Gastroesophageal sphincter (tissue), 3 donors: ENCODE measurements around the gene ARHGAP1.

Source experiments
- CTCF ChIP-seq, 4 experiments: fragments of 200-600 bp in 2 of 4; fragments of 450-650 bp in 2 of 4; sonication (generic) in 1 of 4; IDR thresholded peaks; one replicate each; pipeline ENCODE4 v1.5.1; 2017 to 2019; ENCODE audit warnings: antibody characterized with exemption in 4 of 4, mild to moderate bottlenecking in 2 of 4, moderate library complexity in 2 of 4
- POLR2A ChIP-seq, 2 donors: fragments of 450-650 bp; IDR thresholded peaks; one replicate each; pipeline ENCODE4 v1.6.1; 2017; ENCODE audit warnings: antibody characterized with exemption in 2 of 2, mild to moderate bottlenecking in 2 of 2, moderate library complexity in 1 of 2
- POLR2AphosphoS5 ChIP-seq: sonication (generic); formaldehyde crosslinking; IDR thresholded peaks from one replicate; pipeline ENCODE4 v1.6.1; 2017; ENCODE audit warnings: antibody characterized with exemption

GRCh38 chr11:46724088-46724487 is 23.7 kb upstream of the ARHGAP1 start:
- TF ChIP-seq POLR2A (IDR thresholded peaks at IDR 0.05) (no peak), CTCF (IDR thresholded peaks at IDR 0.05) (no peak), POLR2AphosphoS5 (no peak)
